ENCODE results near the gene PLEKHG4B.
A peak's percentile ranks its signal among the peaks of the same experiment; 100 is the strongest.
"Not testable (repeated sequence)": the region's sequence is repeated elsewhere in the genome, so short reads cannot be mapped to it uniquely, and the experiment has no call there.

Gene PLEKHG4B

GRCh38 chr5:204966-205670, 113.2 kb downstream of the PLEKHG4B start:
- peak; percentile 43 for DNase-seq

GRCh38 chr5:206406-206805, 114.4 kb downstream of the PLEKHG4B start:
- DNase-seq, result peak; percentile 12

GRCh38 chr5:206927-207536, 115.1 kb downstream of the PLEKHG4B start:
- peak; percentile 1 for DNase-seq

- DNase-seq, result peak; percentile 39
These were observed 115.6 kb downstream of the PLEKHG4B start for GRCh38 chr5:207599-207998.

- peak; percentile 38 for DNase-seq
These were observed 116.6 kb downstream of the PLEKHG4B start for GRCh38 chr5:208449-209114.

GRCh38 chr5:213803-214395, 121.9 kb downstream of the PLEKHG4B start:
- peak; percentile 31 for DNase-seq

GRCh38 chr5:215256-215655, 123.3 kb downstream of the PLEKHG4B start:
- peak; percentile 31 for DNase-seq

GRCh38 chr5:216076-216475, 124.1 kb downstream of the PLEKHG4B start:
- peak; percentile 34 for DNase-seq

- peak; percentile 99 for DNase-seq
These were observed 125.8 kb downstream of the PLEKHG4B start, which contains the start of the genes CCDC127 and SDHA for GRCh38 chr5:217494-218456. CCDC127 (minus strand) TSS chr5:218153; CDS start chr5:216849, 1,304 bp downstream. SDHA (plus strand) TSS chr5:218320; CDS start chr5:218356, 36 bp downstream.

GRCh38 chr5:218457-219291, 126.7 kb downstream of the PLEKHG4B start:
- peak; percentile 73 for DNase-seq

- peak; percentile 75 for DNase-seq
These were observed 127.5 kb downstream of the PLEKHG4B start for GRCh38 chr5:219460-219863.

- peak; percentile 36 for DNase-seq
These were observed 128.0 kb downstream of the PLEKHG4B start for GRCh38 chr5:219991-220390.

GRCh38 chr5:222951-223715, 131.2 kb downstream of the PLEKHG4B start:
- DNase-seq, result peak; percentile 47

- no peak for DNase-seq
These were observed 131.8 kb downstream of the PLEKHG4B start for GRCh38 chr5:223791-224190.

- peak; percentile 28 for DNase-seq
These were observed 133.4 kb downstream of the PLEKHG4B start for GRCh38 chr5:225334-225733.

GRCh38 chr5:227375-227774, 135.4 kb downstream of the PLEKHG4B start:
- peak; percentile 8 for DNase-seq

GRCh38 chr5:228886-229285, 136.9 kb downstream of the PLEKHG4B start:
- no peak for DNase-seq

GRCh38 chr5:230711-231110, 138.7 kb downstream of the PLEKHG4B start:
- DNase-seq, result peak; percentile 56

- no peak for DNase-seq
These were observed 139.7 kb downstream of the PLEKHG4B start for GRCh38 chr5:231661-232060.

GRCh38 chr5:233426-233825, 141.5 kb downstream of the PLEKHG4B start:
- not testable (repeated sequence) for DNase-seq

Data from activated effector memory CD4-positive, alpha-beta T cell treated with anti-CD3 and anti-CD28 coated beads, Interleukin-2, amount 50 U/mL, for 16 hours (primary cell).